A673 (cell line): ENCODE results near the gene ADRA2A. TPM values are rescaled to one million over a fixed set of nuclear protein-coding genes. Genes with fewer than 3 reads are reported as not detected.

Source experiments
- BruUV-seq: library from RNA; stranded (reverse); fragments of 400-500 nt; replicated peaks from 2 replicates; lab custom pipeline; 2021; lab: Mats Ljungman, UMichigan
- CTCF ChIA-PET: fragments of 300-600 bp; sonication (Branson Sonifier 250); formaldehyde crosslinking; loops from one replicate; lab custom pipeline; 2022; ENCODE audit warnings: antibody characterized with exemption; lab: Charles Lee
- POLR2A ChIA-PET: fragments of 300-600 bp; sonication (Branson Sonifier 250); formaldehyde crosslinking; loops from one replicate; lab custom pipeline; 2022; ENCODE audit warnings: antibody characterized with exemption; ENCODE audit not compliant: low non-redundant PET; lab: Charles Lee
- DNase-seq: peaks from one replicate; pipeline ENCODE4 v3.0.0-alpha.2; 2015; ENCODE audit warnings: low spot score
- H3K27ac ChIP-seq: fragments of 200-600 bp; sonication (generic); 2 replicates; pipeline ENCODE4 v1.5.1; 2016; ENCODE audit warnings: mixed run types, low read depth, mild to moderate bottlenecking, mixed read lengths, antibody characterized with exemption, low read length; ENCODE audit not compliant: poor library complexity, severe bottlenecking
- H3K27me3 ChIP-seq: fragments of 200-600 bp; sonication (generic); replicated peaks from 2 replicates; pipeline ENCODE4 v1.6.1; 2017; ENCODE audit warnings: mixed run types, low read depth, mild to moderate bottlenecking, mixed read lengths, antibody characterized with exemption, low read length; ENCODE audit not compliant: insufficient read depth, poor library complexity
- H3K36me3 ChIP-seq: fragments of 200-600 bp; sonication (generic); 2 replicates; pipeline ENCODE4 v1.6.1; 2016; ENCODE audit warnings: mixed run types, mild to moderate bottlenecking, mixed read lengths, antibody characterized with exemption, low read length; ENCODE audit not compliant: insufficient read depth, poor library complexity, severe bottlenecking
- H3K4me1 ChIP-seq: fragments of 200-600 bp; sonication (generic); 2 replicates; pipeline ENCODE4 v1.6.1; 2017; ENCODE audit warnings: mixed run types, mild to moderate bottlenecking, mixed read lengths, antibody characterized with exemption, low read length; ENCODE audit not compliant: insufficient read depth, poor library complexity, severe bottlenecking
- H3K4me3 ChIP-seq: fragments of 200-600 bp; sonication (generic); 2 replicates; pipeline ENCODE4 v1.5.1; 2016; ENCODE audit warnings: low read depth, mixed run types, mild to moderate bottlenecking, mixed read lengths, low read length; ENCODE audit not compliant: poor library complexity, severe bottlenecking
- H3K9me3 ChIP-seq: fragments of 200-600 bp; sonication (generic); 2 replicates; pipeline ENCODE4 v1.6.1; 2016; ENCODE audit warnings: mixed run types, low read depth, mild to moderate bottlenecking, mixed read lengths, antibody characterized with exemption, low read length; ENCODE audit not compliant: poor library complexity, severe bottlenecking
- CTCF ChIP-seq: fragments of 300-800, 200-600 bp; sonication (generic); conservative IDR thresholded peaks from 2 replicates; pipeline ENCODE4 v1.5.1; 2017; ENCODE audit warnings: low read depth, mild to moderate bottlenecking, antibody characterized with exemption, low read length, moderate library complexity, mixed read lengths
- EZH2 ChIP-seq: fragments of 200-600 bp; sonication (generic); IDR thresholded peaks from 2 replicates; pipeline ENCODE4 v1.6.1; 2017; ENCODE audit warnings: borderline replicate concordance, low read depth, mild to moderate bottlenecking, mixed read lengths, antibody characterized with exemption, low read length; ENCODE audit not compliant: poor library complexity, severe bottlenecking
- intact Hi-C: fragments of 100-400 bp; cut with micrococcal nuclease; formaldehyde crosslinking; loops from one replicate; pipeline ENCODE4 v1.10.0; 2022; ENCODE audit not compliant: unreplicated experiment
- total RNA-seq: library from RNA; stranded (reverse); gene quantifications from 2 replicates; pipeline ENCODE4 v1.2.3, GENCODE V29; 2021

Gene ADRA2A
- total RNA-seq, 1 experiment from 2014 or later: not detected

GRCh38 chr10:111082102-111082975 lies 5.5 kb downstream of the ADRA2A start:
- ChIA-PET CTCF (no interaction called here), POLR2A (no interaction called here)
- no peaks in the 10 kb centered on the region for H3K9me3 ChIP-seq
- peaks cover 4% of the 10 kb centered on the region for H3K4me1 ChIP-seq
- H3K4me3 ChIP-seq: no peak overlapping the region
- H3K27ac ChIP-seq: no peak overlapping the region
- H3K36me3 ChIP-seq: no peaks in the 10 kb centered on the region
- no peak for DNase-seq
- peaks cover 10% of the 10 kb centered on the region for H3K27me3 ChIP-seq
- no TSS peak for BruUV-seq
- TF ChIP-seq CTCF: no peak
- no peak for TF ChIP-seq EZH2
- intact Hi-C loops: no loop called here

GRCh38 chr10:111083222-111084095 lies 6.6 kb downstream of the ADRA2A start:
- no peak overlapping the region for H3K27ac ChIP-seq
- H3K27me3 ChIP-seq: no peaks in the 10 kb centered on the region
- CTCF ChIA-PET: no interaction called here
- TF ChIP-seq CTCF (no peak), EZH2 (no peak)
- no peaks in the 10 kb centered on the region for H3K36me3 ChIP-seq
- no peak for DNase-seq
- no peaks in the 10 kb centered on the region for H3K9me3 ChIP-seq
- BruUV-seq: no TSS peak
- intact Hi-C loops: no loop called here
- no peak overlapping the region for H3K4me3 ChIP-seq
- POLR2A ChIA-PET: interaction anchor here (0.6 kb wide), 1 partner anchor 466 kb away, joined by 3 read pairs; no protein-coding TSS in a partner anchor
- no peaks in the 10 kb centered on the region for H3K4me1 ChIP-seq

GRCh38 chr10:111084366-111085255 lies 7.8 kb downstream of the ADRA2A start:
- CTCF ChIA-PET: no interaction called here
- Histone ChIP-seq H3K27ac (no peak overlapping the region), H3K4me3 (no peak overlapping the region), H3K36me3 (no peaks in the 10 kb centered on the region), H3K9me3 (no peaks in the 10 kb centered on the region), H3K4me1 (no peaks in the 10 kb centered on the region), H3K27me3 (peaks cover under 1% of the 10 kb centered on the region)
- no TSS peak for BruUV-seq
- no peak for DNase-seq
- POLR2A ChIA-PET: no interaction called here
- TF ChIP-seq EZH2: no peak
- TF ChIP-seq CTCF: no peak
- intact Hi-C loops: no loop called here
